ENCODE data around the gene DDAH2.

The DDAH2 gene

GRCh38 chr6:31717499-31718222, 11.4 kb downstream of the DDAH2 start (continued):
- TF ChIP-seq POU6F1 (CRISPR knock-in tag; IDR thresholded peaks at IDR 0.05; ENCODE audit: borderline replicate concordance, low read depth): no peak
- no peak for TF ChIP-seq CREB5 (CRISPR knock-in tag; IDR thresholded peaks at IDR 0.05; ENCODE audit: low read depth)
- no peak for TF ChIP-seq ZNF70 (CRISPR knock-in tag; IDR thresholded peaks at IDR 0.05)
- TF ChIP-seq ZC3H10 (CRISPR knock-in tag; IDR thresholded peaks at IDR 0.05): no peak
- TF ChIP-seq ZFP30 (CRISPR knock-in tag; IDR thresholded peaks at IDR 0.05): no peak
- no peak for TF ChIP-seq CSRNP3 (CRISPR knock-in tag; IDR thresholded peaks at IDR 0.05)
- TF ChIP-seq TOX (CRISPR knock-in tag; IDR thresholded peaks at IDR 0.05; ENCODE audit: borderline replicate concordance): no peak
- no peak for TF ChIP-seq TCF4 (CRISPR knock-in tag; IDR thresholded peaks at IDR 0.05; ENCODE audit: borderline replicate concordance)
- TF ChIP-seq CSDC2 (CRISPR knock-in tag; IDR thresholded peaks at IDR 0.05): no peak
- TF ChIP-seq ZNF565 (CRISPR knock-in tag; conservative IDR thresholded peaks at IDR 0.05; ENCODE audit: low read depth): no peak
- TF ChIP-seq SNAI2 (CRISPR knock-in tag; IDR thresholded peaks at IDR 0.05): no peak
- no peak for TF ChIP-seq BACH2 (CRISPR knock-in tag; IDR thresholded peaks at IDR 0.05; ENCODE audit: borderline replicate concordance)
- TF ChIP-seq ZFP3 (CRISPR knock-in tag; IDR thresholded peaks at IDR 0.05): no peak

GRCh38 chr6:31715022-31715958, 13.8 kb downstream of the DDAH2 start, which contains the start of gene LY6G6D:
LY6G6D (plus strand) TSS chr6:31715348; CDS start chr6:31715356, 8 bp downstream.
- TF ChIP-seq CSRNP3 (CRISPR knock-in tag; IDR thresholded peaks at IDR 0.05): no peak
- no peak for TF ChIP-seq PPARA (CRISPR knock-in tag; IDR thresholded peaks at IDR 0.05; ENCODE audit: borderline replicate concordance)
- TF ChIP-seq TOX (CRISPR knock-in tag; IDR thresholded peaks at IDR 0.05; ENCODE audit: borderline replicate concordance): no peak
- TF ChIP-seq CSDC2 (CRISPR knock-in tag; IDR thresholded peaks at IDR 0.05): no peak

GRCh38 chr6:31713991-31714684, 15.0 kb downstream of the DDAH2 start:
- no peak for ATAC-seq

More at GRCh38 chr6:31715022-31715958, 13.8 kb downstream of the DDAH2 start, which contains the start of gene LY6G6D:
- no peak for ATAC-seq

GRCh38 chr6:31713465-31713864, 15.6 kb downstream of the DDAH2 start:
- no peak for TF ChIP-seq CSDC2 (CRISPR knock-in tag; IDR thresholded peaks at IDR 0.05)
- TF ChIP-seq POU6F1 (CRISPR knock-in tag; IDR thresholded peaks at IDR 0.05; ENCODE audit: borderline replicate concordance, low read depth): no peak
- TF ChIP-seq ZNF70 (CRISPR knock-in tag; IDR thresholded peaks at IDR 0.05): no peak
- TF ChIP-seq CSRNP3 (CRISPR knock-in tag; IDR thresholded peaks at IDR 0.05): no peak
- no peak for TF ChIP-seq ZFP3 (CRISPR knock-in tag; IDR thresholded peaks at IDR 0.05)
- TF ChIP-seq PATZ1 (CRISPR knock-in tag; IDR thresholded peaks at IDR 0.05; ENCODE audit: borderline replicate concordance): no peak
- no peak for TF ChIP-seq ZNF565 (CRISPR knock-in tag; conservative IDR thresholded peaks at IDR 0.05; ENCODE audit: low read depth)
- no peak for TF ChIP-seq OSR1 (CRISPR knock-in tag; IDR thresholded peaks at IDR 0.05)
- TF ChIP-seq ISL1 (CRISPR knock-in tag; IDR thresholded peaks at IDR 0.05): no peak
- TF ChIP-seq TOX (CRISPR knock-in tag; IDR thresholded peaks at IDR 0.05; ENCODE audit: borderline replicate concordance): no peak
- TF ChIP-seq TCF4 (CRISPR knock-in tag; IDR thresholded peaks at IDR 0.05; ENCODE audit: borderline replicate concordance): no peak
- TF ChIP-seq ZFP30 (CRISPR knock-in tag; IDR thresholded peaks at IDR 0.05): no peak
- no peak for TF ChIP-seq RARB (CRISPR knock-in tag; IDR thresholded peaks at IDR 0.05)
- TF ChIP-seq BACH2 (CRISPR knock-in tag; IDR thresholded peaks at IDR 0.05; ENCODE audit: borderline replicate concordance): no peak
- ATAC-seq: no peak

More at GRCh38 chr6:31713991-31714684, 15.0 kb downstream of the DDAH2 start:
- TF ChIP-seq ZNF8 (CRISPR knock-in tag; IDR thresholded peaks at IDR 0.05): no peak
- no peak for TF ChIP-seq GLIS3 (CRISPR knock-in tag; IDR thresholded peaks at IDR 0.05)
